GM18505 (cell line): ENCODE measurements around the gene C1QTNF12.
A peak's percentile ranks its signal among the peaks of the same experiment; 100 is the strongest.

Source experiments
- ATAC-seq: cut with Tn5 transposase; IDR thresholded peaks from one replicate; pipeline ENCODE4 v1.9.1; 2021; ENCODE audit not compliant: unreplicated experiment
- POLR2A ChIP-seq: IDR thresholded peaks from 4 replicates; pipeline ENCODE4 v1.6.1; 2011; ENCODE audit warnings: borderline replicate concordance; ENCODE audit not compliant: insufficient read depth, insufficient read length; ENCODE audit errors: extremely low read depth

Gene C1QTNF12

GRCh38 chr1:1206376-1206965, 40.1 kb downstream of the C1QTNF12 start, which contains the start of gene TNFRSF18:
Gene TNFRSF18, minus strand, starts transcription at chr1:1206592. Its CDS starts 21 bp downstream, at chr1:1206571.
- no peak for ATAC-seq

DNA sequence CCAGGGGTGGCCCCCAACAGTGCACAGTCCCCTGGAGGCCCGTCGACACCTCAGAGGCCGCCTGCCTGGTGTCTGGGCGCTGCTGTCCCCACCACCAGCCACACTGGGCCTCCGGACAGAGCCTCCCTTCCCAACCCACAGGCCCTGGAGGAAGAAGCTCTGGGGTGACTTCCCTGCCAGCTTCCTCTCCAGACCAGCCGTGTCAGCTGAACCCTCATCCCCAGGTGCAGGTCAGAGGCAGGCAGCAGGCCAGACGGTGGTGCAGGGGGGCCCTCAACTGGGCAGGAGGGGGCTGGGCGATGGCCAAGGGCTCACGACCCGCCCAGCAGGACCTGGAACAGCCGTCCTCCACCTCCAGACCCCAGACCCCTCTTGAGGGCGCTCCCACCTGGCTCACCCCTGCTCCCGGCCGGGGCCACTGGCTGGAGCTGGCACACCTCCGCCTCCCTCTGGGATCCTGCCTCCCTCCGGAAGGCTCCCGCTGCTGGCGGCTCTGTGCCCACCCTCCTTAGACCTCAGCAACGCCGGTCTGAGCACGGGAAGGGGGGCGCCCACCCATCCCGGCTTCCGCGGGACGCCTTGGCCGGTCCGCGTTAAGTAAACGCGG, 40.6 kb downstream of the C1QTNF12 start:
- no peak for ATAC-seq
- no peak for TF ChIP-seq POLR2A

More at GRCh38 chr1:1206376-1206965, 40.1 kb downstream of the C1QTNF12 start, which contains the start of gene TNFRSF18:
- TF ChIP-seq POLR2A: no peak

GRCh38 chr1:1204998-1205768, 41.3 kb downstream of the C1QTNF12 start:
- no peak for ATAC-seq
- TF ChIP-seq POLR2A: no peak

GRCh38 chr1:1204425-1204920, 42.0 kb downstream of the C1QTNF12 start:
- ATAC-seq: no peak
- no peak for TF ChIP-seq POLR2A

DNA sequence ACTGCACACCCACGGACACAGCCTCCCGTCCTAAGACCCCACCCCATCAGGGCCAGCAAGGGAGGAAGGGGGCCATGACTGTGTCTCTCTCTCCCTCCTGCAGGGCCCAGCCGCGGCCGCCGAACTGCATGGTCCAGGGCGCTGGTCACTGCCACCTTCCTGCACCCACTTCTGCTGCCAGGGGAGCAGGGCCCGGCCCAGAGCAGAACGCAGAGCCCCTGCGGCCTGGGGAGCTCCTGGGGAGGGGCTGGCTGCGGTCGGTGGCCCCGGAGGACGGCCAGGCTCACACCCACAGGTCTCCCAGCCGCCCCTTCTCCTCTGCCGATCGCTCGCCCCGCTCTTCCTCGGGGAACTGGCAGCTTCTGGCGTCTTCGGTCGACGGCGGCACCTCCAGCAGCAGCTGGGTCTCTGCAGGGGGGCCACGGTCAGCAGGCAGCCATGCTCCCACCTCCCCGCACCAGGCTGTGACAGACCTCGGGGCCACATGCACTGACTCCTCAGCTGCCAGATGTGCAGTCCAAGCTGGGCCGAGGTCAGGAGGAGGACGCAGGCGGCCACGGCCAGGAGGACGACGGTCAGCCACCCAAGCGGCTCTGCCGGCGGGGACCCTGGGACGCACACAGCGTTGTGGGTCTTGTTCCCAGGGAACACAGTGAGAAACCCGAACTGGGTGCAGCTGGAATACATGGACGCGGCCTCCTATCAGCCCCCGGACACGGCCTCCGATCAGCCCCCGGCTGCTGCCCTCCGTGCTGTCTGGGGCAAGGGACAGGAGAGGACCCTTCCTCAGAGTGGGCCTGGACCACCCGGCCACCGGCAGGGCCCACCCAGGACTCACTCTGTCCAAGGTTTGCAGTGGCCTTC, 42.7 kb downstream of the C1QTNF12 start:
- no peak for ATAC-seq
- TF ChIP-seq POLR2A: no peak

DNA sequence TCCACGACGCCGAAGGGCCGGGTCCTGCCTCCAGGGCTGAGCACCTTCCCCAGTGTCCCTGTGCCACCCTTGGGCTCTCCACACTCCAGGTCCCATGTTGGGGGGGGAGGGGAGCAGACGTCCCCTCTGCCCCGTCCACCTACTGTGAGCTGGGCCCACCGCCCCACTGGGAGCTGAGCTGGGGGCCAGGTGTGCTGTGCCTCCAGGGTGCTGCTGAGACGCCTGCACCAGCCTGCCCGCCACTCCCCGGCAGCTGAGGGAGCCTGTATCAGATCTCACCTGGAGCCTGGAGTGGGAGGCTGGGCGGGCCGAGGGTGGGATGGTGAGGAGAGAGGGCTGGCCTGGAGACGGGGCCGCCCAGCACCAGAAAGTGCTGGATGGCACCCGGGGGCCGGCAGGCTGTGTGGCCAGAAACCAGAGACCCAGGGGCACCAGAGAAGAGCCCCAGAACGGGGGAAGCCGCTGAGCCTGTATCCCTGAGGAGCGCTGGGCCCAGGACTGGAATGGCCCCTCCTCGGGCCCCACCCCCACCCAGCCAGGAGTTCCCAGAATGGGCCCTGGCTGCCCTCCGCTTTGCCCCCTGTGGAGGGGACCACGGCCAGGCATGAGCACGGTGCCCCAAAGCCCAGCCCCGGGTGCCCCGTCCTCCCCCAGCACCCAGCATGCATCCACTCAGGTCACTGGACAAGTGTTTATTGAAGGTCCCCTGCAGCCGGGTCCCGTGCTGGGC, 43.5 kb downstream of the C1QTNF12 start:
- no peak for TF ChIP-seq POLR2A
- ATAC-seq: no peak

- no peak for TF ChIP-seq POLR2A
- ATAC-seq: peak; percentile 51
Observed at GRCh38 chr1:1200876-1201810, 45.4 kb downstream of the C1QTNF12 start.

GRCh38 chr1:1199961-1200875, 46.3 kb downstream of the C1QTNF12 start:
- no peak for TF ChIP-seq POLR2A
- ATAC-seq: no peak

GRCh38 chr1:1199141-1199960, 47.2 kb downstream of the C1QTNF12 start:
- ATAC-seq: no peak
- no peak for TF ChIP-seq POLR2A
